SK-N-SH (cell line): ENCODE measurements around the gene MOCS3. TPM values are rescaled to one million over a fixed set of nuclear protein-coding genes. Genes with fewer than 3 reads are reported as not detected.

ENCODE experiments used
- CTCF ChIA-PET: fragments of 300-600, 350-600 bp; formaldehyde crosslinking; extraction: SDS; loops from one replicate; lab custom pipeline; 2021; lab: Yijun Ruan, JAX
- POLR2A ChIA-PET: fragments of 350-600 bp; sonication (Branson Sonifier 250); formaldehyde crosslinking; extraction: SDS; loops from one replicate; lab custom pipeline; 2020; ENCODE audit warnings: antibody characterized with exemption, inconsistent platforms; lab: Yijun Ruan, JAX
- DNase-seq: peaks from one replicate; pipeline ENCODE4 v3.0.0; 2012
- H2AFZ ChIP-seq: fragments of 200-600 bp; sonication (generic); 2 replicates; pipeline ENCODE4 v1.8.1; 2016; ENCODE audit warnings: antibody characterized with exemption, mild to moderate bottlenecking, low read depth
- H3F3A ChIP-seq: fragments of 200-600 bp; sonication (generic); replicated peaks from 2 replicates; pipeline ENCODE3; 2016; ENCODE audit warnings: antibody characterized with exemption, mild to moderate bottlenecking; ENCODE audit not compliant: insufficient read depth
- H3K27ac ChIP-seq, 2 experiments: fragments of 200-500 bp in 1 of 2; fragments of 200-600 bp in 1 of 2; sonication (Bioruptor generic) in 1 of 2; sonication (generic), shearing (Covaris generic) in 1 of 2; 2 replicates each; pipeline versions ENCODE4 v1.5.1 to v1.6.1; 2014 to 2016; ENCODE audit warnings: low read depth in 2 of 2, inconsistent platforms in 1 of 2, low read length in 1 of 2, mild to moderate bottlenecking in 1 of 2, mixed read lengths in 1 of 2
- H3K27me3 ChIP-seq: fragments of 200-600 bp; sonication (generic), shearing (Covaris generic); 2 replicates; pipeline ENCODE4 v1.6.1; 2016; ENCODE audit warnings: mixed run types; ENCODE audit not compliant: insufficient read depth
- H3K36me3 ChIP-seq, 2 experiments: fragments of 200-500 bp in 1 of 2; fragments of 200-600 bp in 1 of 2; sonication (Bioruptor generic) in 1 of 2; sonication (generic) in 1 of 2; replicated peaks in 1 of 2; 2 replicates each; pipeline versions ENCODE3 to v1.5.1; 2014 to 2016; ENCODE audit warnings: low read length in 1 of 2, mild to moderate bottlenecking in 1 of 2; ENCODE audit not compliant: insufficient read depth in 2 of 2, control insufficient read depth in 1 of 2
- H3K4me1 ChIP-seq, 2 experiments: fragments of 200-500 bp in 1 of 2; fragments of 200-600 bp in 1 of 2; sonication (Bioruptor generic) in 1 of 2; sonication (generic), shearing (Covaris generic) in 1 of 2; 2 replicates each; pipeline versions ENCODE4 v1.5.1 to v1.6.1; 2014 to 2016; ENCODE audit warnings: low read depth in 1 of 2, low read length in 1 of 2, mixed run types in 1 of 2; ENCODE audit not compliant: insufficient read depth in 2 of 2, control insufficient read depth in 1 of 2
- H3K4me2 ChIP-seq: fragments of 200-600 bp; sonication (generic), shearing (Covaris generic); 2 replicates; pipeline ENCODE4 v1.6.1; 2017; ENCODE audit warnings: mixed run types
- H3K4me3 ChIP-seq, 2 experiments: fragments of 200-500 bp in 1 of 2; fragments of 200-600 bp in 1 of 2; sonication (Bioruptor generic) in 1 of 2; sonication (generic), shearing (Covaris generic) in 1 of 2; 2 replicates each; pipeline versions ENCODE4 v1.5.1 to v1.8.1; 2014 to 2016; ENCODE audit warnings: low read depth in 2 of 2, inconsistent platforms in 1 of 2, low read length in 1 of 2, mild to moderate bottlenecking in 1 of 2, mixed read lengths in 1 of 2, moderate library complexity in 1 of 2
- H3K79me2 ChIP-seq: fragments of 200-600 bp; sonication (generic); 2 replicates; pipeline ENCODE4 v1.8.1; 2017; ENCODE audit warnings: mild to moderate bottlenecking; ENCODE audit not compliant: insufficient read depth
- H3K9ac ChIP-seq: fragments of 200-600 bp; sonication (generic); 2 replicates; pipeline ENCODE4 v1.6.1; 2017; ENCODE audit warnings: mixed run types
- H3K9me2 ChIP-seq: fragments of 200-600 bp; sonication (generic); 2 replicates; pipeline ENCODE4 v1.6.1; 2017; ENCODE audit warnings: mixed run types
- H3K9me3 ChIP-seq: fragments of 200-600 bp; sonication (generic); 2 replicates; pipeline ENCODE4 v1.6.1; 2017; ENCODE audit warnings: mixed run types, mild to moderate bottlenecking, moderate library complexity
- H4K20me1 ChIP-seq: fragments of 200-600 bp; sonication (generic); 2 replicates; pipeline ENCODE4 v1.6.1; 2017; ENCODE audit warnings: mild to moderate bottlenecking, mixed run types; ENCODE audit not compliant: insufficient read depth
- EZH2phosphoT487 ChIP-seq: fragments of 200-600 bp; sonication (generic); IDR thresholded peaks from 2 replicates; pipeline ENCODE4 v1.6.1; 2017; ENCODE audit warnings: low read depth, mixed run types, mild to moderate bottlenecking, antibody characterized with exemption, moderate library complexity, borderline replicate concordance
- FOSL2 ChIP-seq: IDR thresholded peaks from 2 replicates; pipeline ENCODE4 v1.4.0; 2012; ENCODE audit warnings: low read depth, mild to moderate bottlenecking, moderate library complexity, borderline replicate concordance
- RCOR1 ChIP-seq: fragments of 150-350 bp; IDR thresholded peaks from 2 replicates; pipeline ENCODE4 v1.6.1; 2017; ENCODE audit warnings: antibody characterized with exemption, low read length
- RFX5 ChIP-seq: IDR thresholded peaks from 2 replicates; pipeline ENCODE4 v1.6.1; 2012; ENCODE audit warnings: mild to moderate bottlenecking, improper control_type of control experiment, low read length
- SMC3 ChIP-seq: IDR thresholded peaks from 2 replicates; pipeline ENCODE4 v1.6.1; 2012; ENCODE audit warnings: low read depth, low read length, improper control_type of control experiment
- TAF1 ChIP-seq: IDR thresholded peaks from 2 replicates; pipeline ENCODE4 v1.6.1; 2012; ENCODE audit warnings: low read depth, mild to moderate bottlenecking, low read length, moderate library complexity, borderline replicate concordance
- TCF12 ChIP-seq: IDR thresholded peaks from 2 replicates; pipeline ENCODE4 v1.4.0; 2012
- TEAD4 ChIP-seq: IDR thresholded peaks from 2 replicates; pipeline ENCODE4 v1.4.0; 2012; ENCODE audit warnings: mild to moderate bottlenecking, borderline replicate concordance; ENCODE audit not compliant: insufficient read depth
- YY1 ChIP-seq: IDR thresholded peaks from 2 replicates; pipeline ENCODE4 v1.4.0; 2012; ENCODE audit warnings: low read depth, mild to moderate bottlenecking
- whole genome bisulfite sequencing: methylation state at CpG from one replicate; pipeline ENCODE4 v1.1.6; 2017; ENCODE audit warnings: low lambda C conversion rate; 5-methylcytosine and 5-hydroxymethylcytosine counted together
- polyA plus RNA-seq, 3 experiments: library from polyadenylated mRNA; depleted of rRNA; stranded (reverse); fragments of >200 nt; gene quantifications; 2 replicates each; pipeline ENCODE4 v1.2.3, GENCODE V29; 2012
- TF ChIP-seq, protein P1 (sequence below): IDR thresholded peaks from 2 replicates; pipeline ENCODE4 v1.4.0; 2012; ENCODE audit warnings: low read depth
- TF ChIP-seq, protein P2 (sequence below): IDR thresholded peaks from 2 replicates; pipeline ENCODE4 v1.4.0; 2012; ENCODE audit warnings: low read depth, borderline replicate concordance
- TF ChIP-seq, protein P3 (sequence below): fragments of 150-350 bp; IDR thresholded peaks from 2 replicates; pipeline ENCODE4 v1.6.1; 2016; ENCODE audit warnings: mild to moderate bottlenecking, low read depth, low read length

The MOCS3 gene
- polyA plus RNA-seq, 1 of the 3 experiments (the other 2 are of a cell fraction): 4.0 TPM

DNA sequence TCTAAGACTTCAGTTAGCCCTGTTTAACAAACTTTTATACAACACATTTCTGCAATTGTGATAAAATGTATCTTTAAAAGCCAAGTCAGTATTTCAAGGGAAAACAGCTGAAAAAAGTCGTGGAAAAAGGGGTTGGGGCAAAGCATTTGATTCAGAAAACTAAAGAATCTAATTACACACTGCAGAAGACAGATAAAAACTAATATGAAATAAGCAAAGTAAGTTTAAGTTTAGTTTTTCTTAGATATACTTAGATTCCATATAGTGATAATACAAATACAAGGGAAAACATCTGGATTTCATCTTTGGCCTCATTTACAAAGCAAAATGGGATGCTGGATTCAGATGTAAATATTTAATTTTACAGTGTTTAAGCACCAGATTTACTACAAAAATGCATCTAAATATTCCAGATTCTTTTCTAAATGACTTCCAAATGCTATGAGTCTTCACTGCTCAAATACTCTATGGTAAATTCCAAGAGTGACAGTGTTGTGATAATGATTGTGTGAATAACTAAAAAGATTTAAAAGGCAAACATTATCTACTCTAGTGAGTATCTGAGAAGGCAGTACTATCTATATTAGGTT lies 25.8 kb upstream of the MOCS3 start:
- ChIA-PET CTCF (interaction anchor here (1.1 to 16.1 kb wide), 7 partner anchors 10 to 142 kb away, joined by 3 to 340 read pairs (median 9); partner anchors contain the start of gene BCAS4), POLR2A (interaction anchor here (0.6 to 0.7 kb wide), 2 partner anchors 19 to 160 kb away, joined by 4 read pairs; no protein-coding TSS in a partner anchor)
- Histone ChIP-seq H3K4me3 (no peak overlapping the region), H3K9me2 (no peaks in the 10 kb centered on the region), H3K9ac (0 out of 2 replicates have a peak overlapping the region, but pooled peaks have one; percentile 6), H3K4me1 (peaks cover 19 to 29% of the 10 kb centered on the region in 2 experiments), H3F3A (peaks cover 61% of the 10 kb centered on the region), H3K36me3 (peaks cover 58 to 59% of the 10 kb centered on the region in 2 experiments), H3K4me2 (no peak overlapping the region), H3K9me3 (no peaks in the 10 kb centered on the region), H3K27me3 (no peaks in the 10 kb centered on the region), H2AFZ (no peak overlapping the region), H3K27ac (peak overlapping the region; percentile 93 to 99), H3K79me2 (peaks cover 28% of the 10 kb centered on the region), H4K20me1 (peaks cover 15% of the 10 kb centered on the region)
- TF ChIP-seq SMC3 (no peak), TCF12 (0 out of 2 replicates have a peak, but pooled peaks have one; percentile 7)
- DNase-seq: no peak
- 44% methylated on average over 1 of the region's 1 CpG for WGBS

DNA sequence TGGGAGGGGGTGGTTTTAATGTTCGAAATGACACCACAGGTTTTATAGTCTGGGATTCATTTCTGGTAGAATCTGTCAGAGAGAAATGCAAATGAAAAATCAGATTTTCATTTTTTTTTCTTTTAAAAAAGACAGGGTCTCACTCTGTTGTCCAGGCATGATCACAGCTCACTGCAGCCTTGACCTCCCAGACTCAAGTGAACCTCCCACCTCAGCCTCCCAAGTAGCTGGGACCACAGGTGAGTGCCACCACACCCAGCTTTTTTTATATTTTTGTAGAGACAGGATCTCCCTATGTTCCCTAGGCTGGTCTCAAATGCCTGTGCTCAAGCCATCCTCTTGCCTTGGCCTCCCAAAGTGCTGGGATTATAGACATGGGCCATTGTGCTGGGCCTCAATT lies 25.0 kb upstream of the MOCS3 start:
- H3K9me3 ChIP-seq: no peaks in the 10 kb centered on the region
- TF ChIP-seq, protein P1, sequence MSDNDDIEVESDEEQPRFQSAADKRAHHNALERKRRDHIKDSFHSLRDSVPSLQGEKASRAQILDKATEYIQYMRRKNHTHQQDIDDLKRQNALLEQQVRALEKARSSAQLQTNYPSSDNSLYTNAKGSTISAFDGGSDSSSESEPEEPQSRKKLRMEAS: no peak
- TF ChIP-seq RFX5: no peak
- TF ChIP-seq EZH2phosphoT487: no peak
- no peak for TF ChIP-seq TAF1
- TF ChIP-seq TEAD4: no peak
- TF ChIP-seq, protein P2, sequence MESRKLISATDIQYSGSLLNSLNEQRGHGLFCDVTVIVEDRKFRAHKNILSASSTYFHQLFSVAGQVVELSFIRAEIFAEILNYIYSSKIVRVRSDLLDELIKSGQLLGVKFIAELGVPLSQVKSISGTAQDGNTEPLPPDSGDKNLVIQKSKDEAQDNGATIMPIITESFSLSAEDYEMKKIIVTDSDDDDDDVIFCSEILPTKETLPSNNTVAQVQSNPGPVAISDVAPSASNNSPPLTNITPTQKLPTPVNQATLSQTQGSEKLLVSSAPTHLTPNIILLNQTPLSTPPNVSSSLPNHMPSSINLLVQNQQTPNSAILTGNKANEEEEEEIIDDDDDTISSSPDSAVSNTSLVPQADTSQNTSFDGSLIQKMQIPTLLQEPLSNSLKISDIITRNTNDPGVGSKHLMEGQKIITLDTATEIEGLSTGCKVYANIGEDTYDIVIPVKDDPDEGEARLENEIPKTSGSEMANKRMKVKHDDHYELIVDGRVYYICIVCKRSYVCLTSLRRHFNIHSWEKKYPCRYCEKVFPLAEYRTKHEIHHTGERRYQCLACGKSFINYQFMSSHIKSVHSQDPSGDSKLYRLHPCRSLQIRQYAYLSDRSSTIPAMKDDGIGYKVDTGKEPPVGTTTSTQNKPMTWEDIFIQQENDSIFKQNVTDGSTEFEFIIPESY: no peak
- TF ChIP-seq TCF12: no peak
- TF ChIP-seq FOSL2: no peak
- TF ChIP-seq RCOR1: no peak
- no peak for TF ChIP-seq YY1
- TF ChIP-seq, protein P3, sequence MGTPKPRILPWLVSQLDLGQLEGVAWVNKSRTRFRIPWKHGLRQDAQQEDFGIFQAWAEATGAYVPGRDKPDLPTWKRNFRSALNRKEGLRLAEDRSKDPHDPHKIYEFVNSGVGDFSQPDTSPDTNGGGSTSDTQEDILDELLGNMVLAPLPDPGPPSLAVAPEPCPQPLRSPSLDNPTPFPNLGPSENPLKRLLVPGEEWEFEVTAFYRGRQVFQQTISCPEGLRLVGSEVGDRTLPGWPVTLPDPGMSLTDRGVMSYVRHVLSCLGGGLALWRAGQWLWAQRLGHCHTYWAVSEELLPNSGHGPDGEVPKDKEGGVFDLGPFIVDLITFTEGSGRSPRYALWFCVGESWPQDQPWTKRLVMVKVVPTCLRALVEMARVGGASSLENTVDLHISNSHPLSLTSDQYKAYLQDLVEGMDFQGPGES: no peak
- no peaks in the 10 kb centered on the region for H3K9me2 ChIP-seq
- no peaks in the 10 kb centered on the region for H3K27me3 ChIP-seq
- no peak overlapping the region for H2AFZ ChIP-seq
- H3K79me2 ChIP-seq: peaks cover 20% of the 10 kb centered on the region
- ChIA-PET POLR2A (no interaction called here), CTCF (interaction anchor here (1.1 to 16.1 kb wide), 3 partner anchors 11 to 142 kb away, joined by 3 to 340 read pairs (median 4); partner anchors contain the start of gene BCAS4)
- H4K20me1 ChIP-seq: peaks cover 7% of the 10 kb centered on the region
- peaks cover 50 to 56% of the 10 kb centered on the region in 2 experiments for H3K36me3 ChIP-seq
- H3K9ac ChIP-seq: no peak overlapping the region
- peaks cover 57% of the 10 kb centered on the region for H3F3A ChIP-seq
- H3K4me1 ChIP-seq: peaks cover 13 to 22% of the 10 kb centered on the region in 2 experiments
- no peak overlapping the region for H3K4me3 ChIP-seq
- no peak overlapping the region for H3K4me2 ChIP-seq
- peak overlapping the region; percentile 93 to 99; a peak in 2 of 4 replicates for H3K27ac ChIP-seq
- no peak for DNase-seq
- 100% methylated on average over 1 of the region's 1 CpG for WGBS
